ENCODE measurements around the gene SPATA16.
A peak's percentile ranks its signal among the peaks of the same experiment; 100 is the strongest.
"Not testable (repeated sequence)": the region's sequence is repeated elsewhere in the genome, so short reads cannot be mapped to it uniquely, and the experiment has no call there.

Gene SPATA16

DNA sequence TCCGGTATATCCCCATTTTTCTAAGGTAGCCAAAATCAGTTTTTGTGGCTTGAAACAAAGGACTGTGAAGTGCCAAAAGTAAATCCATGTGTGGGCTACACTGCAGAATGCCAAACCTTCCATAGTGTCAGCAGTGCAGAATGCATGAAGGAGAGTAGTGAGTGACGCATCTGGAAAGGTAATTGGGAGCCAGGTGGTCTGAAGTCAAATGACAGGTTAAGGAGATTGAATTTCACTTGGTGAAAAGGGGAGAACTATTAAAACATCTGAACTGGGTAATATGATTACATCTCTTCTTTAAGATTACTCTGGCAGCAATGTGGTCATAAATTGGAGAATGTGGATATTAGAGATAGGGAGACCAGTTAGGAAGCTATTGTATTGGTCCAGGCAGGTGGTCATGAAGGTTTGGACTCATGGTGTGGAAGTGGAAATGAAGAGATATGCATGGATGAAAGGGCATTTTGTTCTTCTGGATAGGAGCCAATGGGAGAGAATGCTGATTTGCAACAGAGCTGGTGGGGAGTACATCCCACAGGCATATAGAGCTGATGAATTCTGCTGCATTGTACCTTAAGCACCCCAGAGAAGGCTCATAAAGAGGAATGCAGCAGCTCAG lies 272.3 kb downstream of the SPATA16 start:
- peak in 1 of 2 donors; percentile 15 for DNase-seq (ENCODE audit: low read depth in 2 of 2)
- TF ChIP-seq, protein P1, sequence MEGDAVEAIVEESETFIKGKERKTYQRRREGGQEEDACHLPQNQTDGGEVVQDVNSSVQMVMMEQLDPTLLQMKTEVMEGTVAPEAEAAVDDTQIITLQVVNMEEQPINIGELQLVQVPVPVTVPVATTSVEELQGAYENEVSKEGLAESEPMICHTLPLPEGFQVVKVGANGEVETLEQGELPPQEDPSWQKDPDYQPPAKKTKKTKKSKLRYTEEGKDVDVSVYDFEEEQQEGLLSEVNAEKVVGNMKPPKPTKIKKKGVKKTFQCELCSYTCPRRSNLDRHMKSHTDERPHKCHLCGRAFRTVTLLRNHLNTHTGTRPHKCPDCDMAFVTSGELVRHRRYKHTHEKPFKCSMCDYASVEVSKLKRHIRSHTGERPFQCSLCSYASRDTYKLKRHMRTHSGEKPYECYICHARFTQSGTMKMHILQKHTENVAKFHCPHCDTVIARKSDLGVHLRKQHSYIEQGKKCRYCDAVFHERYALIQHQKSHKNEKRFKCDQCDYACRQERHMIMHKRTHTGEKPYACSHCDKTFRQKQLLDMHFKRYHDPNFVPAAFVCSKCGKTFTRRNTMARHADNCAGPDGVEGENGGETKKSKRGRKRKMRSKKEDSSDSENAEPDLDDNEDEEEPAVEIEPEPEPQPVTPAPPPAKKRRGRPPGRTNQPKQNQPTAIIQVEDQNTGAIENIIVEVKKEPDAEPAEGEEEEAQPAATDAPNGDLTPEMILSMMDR (IDR thresholded peaks at IDR 0.05; ENCODE audit: low read depth, low read length), result no peak
- no peak overlapping the region for H3K4me3 ChIP-seq (replicated peaks in 1 of 2; ENCODE audit: low read depth in 2 of 2, low read length in 2 of 2)

DNA sequence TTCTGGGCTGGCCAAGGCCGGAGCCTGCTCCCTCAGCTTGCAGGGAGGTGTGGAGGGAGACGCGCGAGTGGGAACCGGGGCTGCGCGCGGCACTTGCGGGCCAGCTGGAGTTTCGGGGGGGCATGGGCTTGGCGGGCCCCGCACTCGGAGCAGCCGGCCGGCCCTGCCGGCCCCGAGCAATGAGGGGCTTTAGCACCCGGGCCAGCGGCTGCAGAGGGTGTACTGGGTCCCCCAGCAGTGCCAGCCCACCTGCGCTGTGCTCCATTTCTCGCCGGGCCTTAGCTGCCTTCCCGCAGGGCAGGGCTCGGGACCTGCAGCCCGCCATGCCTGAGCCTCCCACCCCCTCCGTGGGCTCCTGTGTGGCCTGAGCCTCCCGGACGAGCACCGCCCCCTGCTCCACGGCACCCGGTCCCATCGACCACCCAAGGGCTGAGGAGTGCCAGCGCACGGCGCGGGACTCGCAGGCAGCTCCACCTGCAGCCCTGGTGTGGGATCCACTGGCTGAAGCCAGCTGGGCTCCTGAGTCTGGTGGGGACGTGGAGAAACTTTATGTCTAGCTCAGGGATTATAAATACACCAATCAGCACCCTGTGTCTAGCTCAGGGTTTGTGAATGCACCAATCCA lies 274.2 kb downstream of the SPATA16 start:
- not testable (repeated sequence) for H3K4me3 ChIP-seq (replicated peaks in 1 of 2; ENCODE audit: low read depth in 2 of 2, low read length in 2 of 2); DNase-seq (ENCODE audit: low read depth in 2 of 2)

DNA sequence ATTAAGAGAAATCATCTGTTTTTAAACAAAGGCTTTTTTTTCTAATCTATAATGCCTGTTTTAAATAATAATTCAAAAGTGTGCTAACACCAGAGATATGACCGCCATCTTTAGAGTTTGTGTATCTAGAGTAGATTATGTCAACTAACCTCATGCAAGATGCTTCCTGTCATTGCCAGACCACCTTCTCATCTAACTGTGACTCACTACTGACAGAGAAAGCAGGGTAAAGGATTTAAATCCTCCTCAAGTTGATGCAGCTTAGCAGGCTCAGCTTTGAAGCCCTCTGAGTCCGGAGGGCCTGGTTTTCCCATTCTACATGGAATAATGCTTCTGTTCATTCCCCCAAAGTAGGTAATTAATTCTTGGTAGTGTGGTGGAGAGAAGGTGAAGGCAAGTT lies 282.0 kb downstream of the SPATA16 start:
- peak in 1 of 2 donors; percentile 49 for DNase-seq (ENCODE audit: low read depth in 2 of 2)
- TF ChIP-seq, protein P1 (IDR thresholded peaks at IDR 0.05; ENCODE audit: low read depth, low read length), result no peak
- H3K4me3 ChIP-seq (replicated peaks in 1 of 2; ENCODE audit: low read depth in 2 of 2, low read length in 2 of 2), result no peak overlapping the region

DNA sequence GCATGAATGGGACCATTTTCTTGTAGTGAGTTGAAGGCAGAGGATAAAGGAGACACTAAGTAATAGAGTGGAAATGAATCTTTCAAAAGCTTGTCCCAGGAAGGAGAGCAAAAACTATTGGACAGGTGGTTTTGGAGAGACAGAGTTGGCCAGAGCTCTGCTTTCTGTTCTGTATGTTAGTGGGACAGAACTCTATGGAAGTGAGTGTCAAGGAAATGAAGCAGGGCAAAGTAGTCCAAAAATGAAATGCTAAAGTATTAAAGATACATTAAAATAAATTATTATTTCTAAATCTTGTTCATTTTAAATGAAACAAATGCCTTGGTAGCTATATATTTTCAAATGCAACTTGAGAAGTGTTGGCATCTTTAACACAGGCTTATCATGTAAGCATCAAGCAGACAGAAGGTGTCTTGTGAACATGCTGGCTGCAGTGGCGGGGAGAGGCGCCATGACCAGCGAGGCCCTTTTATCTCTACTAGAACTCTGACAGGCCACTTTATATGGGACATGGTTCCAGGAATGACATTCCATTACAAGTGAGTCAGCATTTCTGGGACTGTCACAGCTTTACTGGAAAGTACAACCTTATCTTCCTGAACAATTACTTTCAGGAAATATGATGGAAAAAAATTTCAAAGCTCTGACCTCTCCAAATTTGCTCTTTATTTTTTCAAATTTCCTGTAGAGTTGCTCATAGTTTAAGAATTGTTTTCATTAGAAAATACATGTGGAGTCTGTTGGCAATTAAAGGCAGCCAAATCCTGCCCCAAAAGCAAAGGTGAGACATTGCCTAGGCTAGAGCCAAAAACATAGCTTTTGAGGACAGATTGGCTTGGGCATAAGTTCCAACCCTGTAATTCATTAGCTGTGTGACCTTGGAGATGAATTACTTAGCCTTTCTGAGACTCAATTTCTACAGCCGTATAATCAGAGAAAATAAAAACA lies 284.0 kb downstream of the SPATA16 start:
- H3K4me3 ChIP-seq (replicated peaks in 1 of 2; ENCODE audit: low read depth in 2 of 2, low read length in 2 of 2), result no peak overlapping the region
- TF ChIP-seq, protein P1 (IDR thresholded peaks at IDR 0.05; ENCODE audit: low read depth, low read length), result no peak
- peak; percentile 50 to 81 for DNase-seq (ENCODE audit: low read depth in 2 of 2)

DNA sequence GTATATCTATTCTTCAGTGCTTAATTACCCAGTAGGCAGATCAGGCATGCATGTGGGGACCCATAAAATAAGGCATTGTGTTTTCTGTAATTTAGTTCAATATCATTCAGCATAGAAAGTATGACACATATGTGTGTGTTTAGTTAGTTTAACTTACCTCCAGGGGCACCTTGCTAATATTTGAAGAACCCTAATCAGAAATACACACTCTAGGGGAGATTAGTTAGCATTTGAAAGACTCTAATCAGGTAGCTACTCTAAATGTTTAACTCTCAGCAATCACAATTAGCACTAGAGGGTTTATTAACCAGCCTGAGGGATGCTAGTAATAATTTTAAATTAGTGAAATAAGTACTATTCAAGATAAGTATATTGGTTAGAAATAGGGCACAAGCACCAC lies 286.0 kb downstream of the SPATA16 start:
- H3K4me3 ChIP-seq (replicated peaks in 1 of 2; ENCODE audit: low read depth in 2 of 2, low read length in 2 of 2), result no peak overlapping the region
- no peak for DNase-seq (ENCODE audit: low read depth in 2 of 2)
- TF ChIP-seq, protein P1 (IDR thresholded peaks at IDR 0.05; ENCODE audit: low read depth, low read length), result no peak

DNA sequence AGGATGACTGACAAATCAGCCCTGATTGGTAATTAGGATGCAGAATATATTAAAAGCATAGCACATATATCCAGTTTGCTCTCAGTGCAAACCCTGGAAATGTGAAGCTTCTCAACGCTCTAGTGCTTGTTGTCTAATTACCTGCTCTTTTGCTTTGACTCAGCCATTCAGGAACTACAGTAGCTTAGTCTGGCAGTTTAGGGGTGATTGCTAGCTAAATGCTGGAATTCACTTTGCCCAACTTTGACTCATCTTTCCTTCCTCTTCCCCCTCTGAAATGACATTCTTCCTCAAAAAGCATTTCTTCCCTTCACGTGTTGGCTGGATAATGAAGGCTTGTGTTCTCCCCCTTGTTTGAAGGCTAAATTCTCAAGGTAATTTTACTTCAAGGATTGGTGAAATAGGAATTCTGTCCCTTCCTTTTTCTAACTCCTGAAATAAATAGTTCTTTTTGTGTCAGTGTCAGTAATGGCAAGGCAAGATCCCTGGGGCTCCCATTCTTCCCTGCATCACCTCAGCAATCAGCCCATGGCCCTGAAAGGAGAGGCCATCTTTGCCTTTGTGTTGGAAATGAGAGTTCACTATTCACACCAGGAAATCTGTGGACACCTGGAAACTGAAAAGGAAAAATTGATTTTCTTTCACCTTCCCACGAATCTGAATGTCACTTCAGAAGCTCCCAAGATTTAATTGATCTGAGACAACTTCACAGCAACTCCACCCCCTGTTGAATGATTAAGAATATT lies 286.9 kb downstream of the SPATA16 start:
- no peak for DNase-seq (ENCODE audit: low read depth in 2 of 2)
- no peak overlapping the region for H3K4me3 ChIP-seq (replicated peaks in 1 of 2; ENCODE audit: low read depth in 2 of 2, low read length in 2 of 2)

More for the DNA sequence above, 286.9 kb downstream of the SPATA16 start:
- TF ChIP-seq, protein P1 (IDR thresholded peaks at IDR 0.05; ENCODE audit: low read depth, low read length), result no peak
